Stomach (tissue), 9 donors: ENCODE data around the gene GPS2. TPM values are rescaled to one million over a fixed set of nuclear protein-coding genes. Genes with fewer than 3 reads are reported as not detected.

ENCODE experiments used
- DNase-seq, 2 donors: peaks; one replicate each; pipeline versions ENCODE4 v3.0.0 to v3.0.0-alpha.2; 2013 to 2019
- H3K27ac ChIP-seq, 5 donors: fragments of 200-600 bp in 4 of 5; sonication (generic) in 4 of 5; one replicate each; pipeline ENCODE4 v1.5.1; 2013 to 2019; ENCODE audit warnings: mild to moderate bottlenecking in 1 of 5, moderate library complexity in 1 of 5
- H3K27me3 ChIP-seq, 3 donors: fragments of 200-600 bp; sonication (generic); one replicate each; pipeline ENCODE4 v1.5.1; 2017 to 2019; ENCODE audit warnings: mixed run types in 1 of 3
- H3K36me3 ChIP-seq, 4 donors: fragments of 200-600 bp; sonication (generic); 1 replicate in 3 of 4; 2 replicates in 1 of 4; pipeline ENCODE4 v1.5.1; 2016 to 2019
- H3K4me1 ChIP-seq, 4 donors: fragments of 200-600 bp; sonication (generic); one replicate each; pipeline ENCODE4 v1.5.1; 2016 to 2019
- H3K4me3 ChIP-seq, 4 donors: fragments of 200-600 bp; sonication (generic) in 3 of 4; one replicate each; pipeline ENCODE4 v1.5.1; 2016 to 2019; ENCODE audit warnings: mild to moderate bottlenecking in 1 of 4
- H3K9me3 ChIP-seq, 4 donors: fragments of 200-600 bp; sonication (generic); one replicate each; pipeline ENCODE4 v1.5.1; 2016 to 2019
- CTCF ChIP-seq, 7 experiments: fragments of 450-650 bp in 4 of 7; fragments of 200-600 bp in 3 of 7; sonication (generic) in 3 of 7; IDR thresholded peaks; one replicate each; pipeline ENCODE4 v1.5.1; 2016 to 2019; ENCODE audit warnings: antibody characterized with exemption in 7 of 7, control low read depth in 2 of 7, mild to moderate bottlenecking in 1 of 7
- EP300 ChIP-seq: sonication (generic); formaldehyde crosslinking; IDR thresholded peaks from one replicate; pipeline ENCODE4 v1.6.1; 2017; ENCODE audit warnings: antibody characterized with exemption
- POLR2A ChIP-seq, 4 donors: fragments of 450-650 bp; IDR thresholded peaks; one replicate each; pipeline ENCODE4 v1.6.1; 2016; ENCODE audit warnings: antibody characterized with exemption in 4 of 4, control low read depth in 2 of 4, mild to moderate bottlenecking in 1 of 4, moderate library complexity in 1 of 4
- POLR2AphosphoS5 ChIP-seq, 3 donors: sonication (generic); formaldehyde crosslinking; IDR thresholded peaks; one replicate each; pipeline ENCODE4 v1.6.1; 2016; ENCODE audit warnings: antibody characterized with exemption in 3 of 3
- WGBS, 5 donors: extraction: QIAGEN DNeasy Blood & Tissue Kit in 3 of 5; methylation state at CpG; one replicate each; pipeline versions ENCODE4 v1.1.5 to v1.1.7; 2013 to 2018; 5-methylcytosine and 5-hydroxymethylcytosine counted together
- intact Hi-C: fragments of 100-400 bp; cut with DNase I; formaldehyde crosslinking; loops from one replicate; pipeline ENCODE4 v1.15.1; 2023; ENCODE audit warnings: low total_unique reads
- polyA plus RNA-seq, 3 donors: library from polyadenylated mRNA; stranded (reverse); fragments of 200-250 nt; gene quantifications; one replicate each; pipeline ENCODE4 v1.2.3, GENCODE V29; 2013
- total RNA-seq, 5 donors: library from RNA; depleted of rRNA; stranded (reverse); fragments of >200 nt; gene quantifications; one replicate each; pipeline versions ENCODE4 v1.1.0 to v1.2.3, GENCODE V29; 2014 to 2016
- donor health status: healthy with polysubstance abuse.
- donor health status: Bipolar disorder and iron deficiency.
- donor health status: healthy.

Gene GPS2
- total and polyA plus RNA-seq, 8 donors = 23.9 to 91.6 (median 71.1) TPM

GRCh38 chr17:7354262-7354843 lies 39.2 kb upstream of the GPS2 start:
- WGBS, 5 donors = 56 to 68% (median 62%) methylated on average over 9 of the region's 9 CpGs
- no peaks in the 10 kb centered on the region for H3K9me3 ChIP-seq
- TF ChIP-seq POLR2AphosphoS5 (IDR thresholded peaks at IDR 0.05) = no peak
- no peak for TF ChIP-seq POLR2A (IDR thresholded peaks at IDR 0.05)
- no peak for TF ChIP-seq EP300
- no peak for TF ChIP-seq CTCF (IDR thresholded peaks at IDR 0.05)
- H3K4me3 ChIP-seq = no peak overlapping the region
- DNase-seq = peak in 1 of 2 donors; percentile 71
- no peaks in the 10 kb centered on the region for H3K27me3 ChIP-seq
- H3K4me1 ChIP-seq = peaks cover 37 to 63% (median 60%) of the 10 kb centered on the region in 4 donors
- intact Hi-C loops = no loop called here
- H3K27ac ChIP-seq = peak overlapping the region in 4 of 5 donors; percentile 6 to 99 (median 65)
- H3K36me3 ChIP-seq = no peaks in the 10 kb centered on the region

GRCh38 chr17:7352910-7353635 lies 37.9 kb upstream of the GPS2 start:
- no peak for TF ChIP-seq EP300
- no peak for TF ChIP-seq POLR2A (IDR thresholded peaks at IDR 0.05)
- TF ChIP-seq CTCF (IDR thresholded peaks at IDR 0.05) = no peak
- TF ChIP-seq POLR2AphosphoS5 (IDR thresholded peaks at IDR 0.05) = no peak
- Histone ChIP-seq H3K4me1 (peaks cover 38 to 76% (median 67%) of the 10 kb centered on the region in 4 donors), H3K4me3 (peak overlapping the region; percentile 60 to 84 (median 71)), H3K36me3 (peaks cover 0 to 1% (median 0%) of the 10 kb centered on the region in 4 donors), H3K9me3 (no peaks in the 10 kb centered on the region), H3K27ac (peak overlapping the region in 4 of 5 donors; percentile 95 to 99 (median 98)), H3K27me3 (no peaks in the 10 kb centered on the region)
- DNase-seq = no peak
- intact Hi-C loops = no loop called here
- 86 to 91% (median 89%) methylated on average over 25 to 37 of the region's 37 CpGs for WGBS, 5 donors

GRCh38 chr17:7352503-7352889 lies 37.3 kb upstream of the GPS2 start:
- peaks cover 0 to 7% (median 0%) of the 10 kb centered on the region in 4 donors for H3K36me3 ChIP-seq
- H3K27me3 ChIP-seq = no peaks in the 10 kb centered on the region
- no peaks in the 10 kb centered on the region for H3K9me3 ChIP-seq
- TF ChIP-seq CTCF (IDR thresholded peaks at IDR 0.05) (peak in 2 of 7 experiments; percentile 36 to 42), POLR2A (IDR thresholded peaks at IDR 0.05) (no peak)
- peaks cover 38 to 79% (median 68%) of the 10 kb centered on the region in 4 donors for H3K4me1 ChIP-seq
- DNase-seq = no peak
- intact Hi-C loops = no loop called here
- H3K4me3 ChIP-seq = peak overlapping the region; percentile 60 to 84 (median 71)
- peak overlapping the region; percentile 95 to 99 (median 99) for H3K27ac ChIP-seq
- 19 to 28% (median 26%) methylated on average over 9 to 10 of the region's 10 CpGs for WGBS, 5 donors

- Histone ChIP-seq H3K27me3 (no peaks in the 10 kb centered on the region), H3K36me3 (peaks cover 0 to 13% (median 0%) of the 10 kb centered on the region in 4 donors), H3K4me1 (peaks cover 38 to 79% (median 68%) of the 10 kb centered on the region in 4 donors), H3K27ac (peak within 1 kb of the TSS; percentile 95 to 99 (median 99)), H3K9me3 (no peaks in the 10 kb centered on the region), H3K4me3 (peak within 1 kb of the TSS; percentile 60 to 84 (median 71))
- WGBS, 5 donors = 0 to 3% (median 1%) methylated on average over 29 to 91 of the region's 91 CpGs
- intact Hi-C loops = no loop called here
- peak in 2 of 7 experiments; percentile 31 to 41 for TF ChIP-seq CTCF (IDR thresholded peaks at IDR 0.05)
- TF ChIP-seq POLR2A (IDR thresholded peaks at IDR 0.05) = no peak
- TF ChIP-seq EP300 = no peak
- TF ChIP-seq POLR2AphosphoS5 (IDR thresholded peaks at IDR 0.05) = peak; percentile 17 to 95 (median 87)
- peak; percentile 95 to 97 for DNase-seq
Measured at GRCh38 chr17:7351665-7352502, 36.7 kb upstream of the GPS2 start, which contains the start of gene KCTD11. Gene KCTD11, plus strand, starts transcription at chr17:7352162.
